HCT116 (cell line): ENCODE data around the gene ARMH1. TPM values are rescaled to one million over a fixed set of nuclear protein-coding genes. Genes with fewer than 3 reads are reported as not detected.

Experiments
- ATAC-seq: fragments of 200-7000 bp; cut with Tn5 transposase; 2 replicates; pipeline ENCODE4 v1.9.1; 2020; ENCODE audit warnings: mild to moderate bottlenecking, moderate library complexity
- BruUV-seq: library from RNA; stranded (reverse); fragments of 400-500 nt; replicated peaks from 2 replicates; lab custom pipeline; 2021; lab: Mats Ljungman, UMichigan
- CTCF ChIA-PET: fragments of 300-600 bp; sonication (Branson Sonifier 250); formaldehyde crosslinking; loops from one replicate; lab custom pipeline; 2021; ENCODE audit warnings: antibody characterized with exemption; lab: Charles Lee
- POLR2A ChIA-PET: fragments of 300-600, 350-600 bp; sonication (Branson Sonifier 250); formaldehyde crosslinking; loops from one replicate; lab custom pipeline; 2021; ENCODE audit warnings: antibody characterized with exemption; lab: Charles Lee
- RAD21 ChIA-PET, 2 experiments: fragments of 300-600 bp; sonication (Branson Sonifier 250); formaldehyde crosslinking; loops; one replicate each; lab custom pipeline; 2023; ENCODE audit warnings: low total read pairs in 2 of 2; ENCODE audit not compliant: uncharacterized antibody in 2 of 2, unreplicated experiment in 2 of 2, low non-redundant PET in 1 of 2; lab: Charles Lee
- DNase-seq: peaks from one replicate; pipeline ENCODE4 v3.0.0-alpha.2; 2010; ENCODE audit warnings: low read depth, low spot score
- H2AFZ ChIP-seq: fragments of 200-600 bp; shearing (Covaris generic), sonication (generic); 2 replicates; pipeline ENCODE4 v1.6.1; 2017; ENCODE audit warnings: low read depth, mixed run types, mixed read lengths, antibody characterized with exemption, low read length; ENCODE audit not compliant: poor library complexity, severe bottlenecking
- H3K27ac ChIP-seq: 2 replicates; pipeline ENCODE4 v1.5.1; 2012; ENCODE audit warnings: low read depth, low read length
- H3K27me3 ChIP-seq: fragments of 200-600 bp; sonication (generic); 2 replicates; pipeline ENCODE4 v1.6.1; 2016; ENCODE audit warnings: mixed run types, low read length, mixed read lengths; ENCODE audit not compliant: insufficient read depth
- H3K36me3 ChIP-seq, 2 experiments: fragments of 200-500 bp in 1 of 2; fragments of 200-600 bp in 1 of 2; sonication (Bioruptor generic) in 1 of 2; sonication (generic) in 1 of 2; 2 replicates each; pipeline versions ENCODE4 v1.5.1 to v1.6.1; 2014 to 2016; ENCODE audit warnings: low read length in 2 of 2, inconsistent platforms in 1 of 2, mixed read lengths in 1 of 2, mixed run types in 1 of 2; ENCODE audit not compliant: insufficient read depth in 2 of 2, control insufficient read depth in 1 of 2
- H3K4me1 ChIP-seq, 2 experiments: fragments of 200-600 bp in 1 of 2; sonication (generic) in 1 of 2; 2 replicates each; pipeline versions ENCODE4 v1.5.1 to v1.6.1; 2012 to 2017; ENCODE audit warnings: low read length in 2 of 2, inconsistent platforms in 1 of 2, mild to moderate bottlenecking in 1 of 2, mixed read lengths in 1 of 2, mixed run types in 1 of 2, moderate library complexity in 1 of 2; ENCODE audit not compliant: insufficient read depth in 2 of 2, control insufficient read depth in 1 of 2
- H3K4me2 ChIP-seq: fragments of 200-600 bp; sonication (generic); 2 replicates; pipeline ENCODE4 v1.6.1; 2017; ENCODE audit warnings: mixed run types, low read length, mixed read lengths
- H3K4me3 ChIP-seq, 2 experiments: fragments of 200-600 bp in 1 of 2; sonication (generic) in 1 of 2; replicated peaks in 1 of 2; 2 replicates each; pipeline ENCODE4 v1.5.1; 2011 to 2016; ENCODE audit warnings: low read length in 2 of 2, control low read depth in 1 of 2, low read depth in 1 of 2, mild to moderate bottlenecking in 1 of 2, mixed read lengths in 1 of 2, mixed run types in 1 of 2
- H3K79me2 ChIP-seq: fragments of 200-600 bp; sonication (generic); 2 replicates; pipeline ENCODE4 v1.6.1; 2017; ENCODE audit warnings: mild to moderate bottlenecking, mixed run types, low read length, moderate library complexity, mixed read lengths; ENCODE audit not compliant: insufficient read depth
- H3K9ac ChIP-seq: fragments of 200-600 bp; sonication (generic); 2 replicates; pipeline ENCODE4 v1.6.1; 2016; ENCODE audit warnings: low read length, mixed read lengths
- H3K9me2 ChIP-seq: fragments of 200-600 bp; sonication (generic), shearing (Covaris generic); 2 replicates; pipeline ENCODE4 v1.6.1; 2017; ENCODE audit warnings: mixed run types, mild to moderate bottlenecking, moderate library complexity; ENCODE audit not compliant: insufficient read depth
- H3K9me3 ChIP-seq, 2 experiments: fragments of 200-500 bp in 1 of 2; fragments of 200-600 bp in 1 of 2; sonication (Bioruptor generic) in 1 of 2; sonication (generic) in 1 of 2; 2 replicates each; pipeline ENCODE4 v1.6.1; 2014 to 2017; ENCODE audit warnings: low read length in 2 of 2, mixed read lengths in 2 of 2, inconsistent platforms in 1 of 2, low read depth in 1 of 2, mild to moderate bottlenecking in 1 of 2, mixed run types in 1 of 2, moderate library complexity in 1 of 2; ENCODE audit not compliant: control insufficient read depth in 1 of 2, insufficient read depth in 1 of 2
- H4K20me1 ChIP-seq: fragments of 200-600 bp; sonication (generic), shearing (Covaris generic); 2 replicates; pipeline ENCODE4 v1.6.1; 2017; ENCODE audit warnings: mixed run types, mild to moderate bottlenecking, moderate library complexity; ENCODE audit not compliant: insufficient read depth
- CEBPB ChIP-seq: IDR thresholded peaks from 2 replicates; pipeline ENCODE4 v1.6.1; 2012; ENCODE audit warnings: low read depth
- ELF1 ChIP-seq: IDR thresholded peaks from 2 replicates; pipeline ENCODE4 v1.6.1; 2012; ENCODE audit warnings: low read depth, borderline replicate concordance
- EZH2 ChIP-seq: fragments of 200-600 bp; sonication (generic); IDR thresholded peaks from 2 replicates; pipeline ENCODE4 v1.6.1; 2017; ENCODE audit warnings: antibody characterized with exemption, mixed run types
- JUND ChIP-seq: IDR thresholded peaks from 2 replicates; pipeline ENCODE4 v1.6.1; 2012
- POLR2A ChIP-seq: IDR thresholded peaks from 2 replicates; pipeline ENCODE4 v1.7.0; 2011; ENCODE audit warnings: borderline replicate concordance; ENCODE audit not compliant: insufficient read depth, insufficient read length; ENCODE audit errors: extremely low read depth
- POLR2AphosphoS5 ChIP-seq: IDR thresholded peaks from 2 replicates; pipeline ENCODE4 v1.6.1; 2011; ENCODE audit warnings: mild to moderate bottlenecking, low read depth, low read length, moderate library complexity
- RAD21 ChIP-seq: IDR thresholded peaks from 2 replicates; pipeline ENCODE4 v1.6.1; 2012; ENCODE audit warnings: low read depth, mild to moderate bottlenecking
- SIN3A ChIP-seq: IDR thresholded peaks from 2 replicates; pipeline ENCODE4 v1.6.1; 2012; ENCODE audit warnings: low read depth
- SP1 ChIP-seq: IDR thresholded peaks from 2 replicates; pipeline ENCODE4 v1.6.1; 2012; ENCODE audit warnings: low read depth
- SRF ChIP-seq: IDR thresholded peaks from 2 replicates; pipeline ENCODE4 v1.6.1; 2012; ENCODE audit warnings: low read depth
- TCF7L2 ChIP-seq: IDR thresholded peaks from 2 replicates; pipeline ENCODE4 v1.7.0; 2011; ENCODE audit warnings: borderline replicate concordance, inconsistent platforms; ENCODE audit not compliant: insufficient read depth, insufficient read length; ENCODE audit errors: extremely low read depth
- ZFX ChIP-seq: fragments of 450-650 bp; IDR thresholded peaks from 2 replicates; pipeline ENCODE4 v1.6.1; 2017
- ZNF274 ChIP-seq: fragments of 200-500 bp; sonication (Bioruptor generic); IDR thresholded peaks from 2 replicates; pipeline ENCODE4 v1.6.1; 2014; ENCODE audit warnings: mild to moderate bottlenecking, low read depth, low read length, inconsistent platforms
- intact Hi-C: fragments of 100-400 bp; cut with micrococcal nuclease; formaldehyde crosslinking; loops from 2 replicates; pipeline ENCODE4 v1.10.0; 2022
- total RNA-seq: library from RNA; stranded (reverse); gene quantifications from one replicate; pipeline ENCODE4 v1.2.1, GENCODE V29; 2021; ENCODE audit not compliant: unreplicated experiment
- TF ChIP-seq, protein P1 (sequence below): IDR thresholded peaks from 2 replicates; pipeline ENCODE4 v1.6.1; 2012; ENCODE audit warnings: low read depth
- TF ChIP-seq, protein P2 (sequence below), 3 experiments: fragments of 200-600 bp in 1 of 3; sonication (generic) in 1 of 3; IDR thresholded peaks in 2 of 3; conservative IDR thresholded peaks in 1 of 3; 2 replicates each; pipeline ENCODE4 v1.5.1; 2012 to 2017; ENCODE audit warnings: low read depth in 2 of 3, low read length in 2 of 3, antibody characterized with exemption in 1 of 3, borderline replicate concordance in 1 of 3, control low read depth in 1 of 3, mild to moderate bottlenecking in 1 of 3, mixed read lengths in 1 of 3, mixed run types in 1 of 3, moderate library complexity in 1 of 3; ENCODE audit not compliant: insufficient read depth in 1 of 3
- TF ChIP-seq, protein P3 (sequence below): IDR thresholded peaks from 2 replicates; pipeline ENCODE4 v1.6.1; 2012
- TF ChIP-seq, protein P4 (sequence below): IDR thresholded peaks from 2 replicates; pipeline ENCODE4 v1.6.1; 2012

ARMH1 gene
- total RNA-seq, 1 experiment from 2014 or later: 3.2 TPM

DNA sequence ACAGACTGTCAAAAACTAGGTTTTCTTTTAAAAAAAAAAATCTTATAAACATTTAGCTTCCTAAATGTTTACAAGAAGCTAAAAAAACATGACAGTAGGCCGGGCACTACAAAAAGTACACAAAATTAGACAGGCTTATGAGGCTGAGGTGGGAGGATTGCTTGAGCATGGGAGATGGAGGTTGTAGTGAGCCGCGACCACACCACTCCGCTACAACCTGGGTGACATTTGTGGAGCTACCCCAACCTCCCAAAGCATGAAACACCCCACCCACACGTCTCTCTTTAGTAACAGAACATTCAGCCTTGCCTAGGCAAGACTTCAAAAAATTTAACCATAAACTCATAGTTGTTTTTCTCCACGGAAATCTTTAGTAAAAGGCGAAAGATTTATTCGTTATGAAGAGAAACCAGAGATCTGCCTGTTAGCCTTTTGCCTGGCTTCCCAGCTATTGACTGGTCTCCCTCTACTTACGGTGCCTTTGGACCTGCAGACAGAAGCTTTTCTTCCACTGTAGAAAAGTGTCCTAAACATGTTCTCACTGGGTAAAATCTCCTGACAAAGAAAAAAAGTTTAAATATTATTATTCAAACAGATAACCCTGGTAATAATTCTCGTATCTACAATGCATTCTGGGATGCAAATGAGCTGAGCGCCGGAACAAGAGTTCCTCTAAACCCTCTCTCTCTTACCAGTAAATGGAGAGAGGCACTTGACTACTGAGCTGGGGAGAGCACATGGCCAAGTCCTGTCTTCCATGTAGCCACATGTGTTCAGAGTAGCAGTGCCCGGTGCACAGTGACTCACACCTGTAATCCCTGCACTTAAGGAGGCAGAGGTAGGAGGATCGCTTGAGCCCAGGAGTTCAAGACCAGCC lies 47.2 kb downstream of the ARMH1 start:
- no peak overlapping the region for H3K4me3 ChIP-seq
- no peaks in the 10 kb centered on the region for H3K36me3 ChIP-seq
- RAD21 ChIA-PET: interaction anchor here (0.5 to 1.0 kb wide), 3 partner anchors 9 to 99 kb away, joined by 3 to 5 read pairs (median 3); partner anchors contain the start of gene RNU5D-1 (in 1 of the 2)
- no peaks in the 10 kb centered on the region for H3K9me3 ChIP-seq
- peak overlapping the region; percentile 74 for H2AFZ ChIP-seq
- POLR2A ChIA-PET: interaction anchor here (0.7 to 3.8 kb wide), 66 partner anchors 9 to 1525 kb away, joined by 3 to 461 read pairs (median 5); partner anchors contain the start of genes AKR1A1, ARMH1, BEST4 and BTBD19
- intact Hi-C loops: no loop called here
- no peaks in the 10 kb centered on the region for H3K79me2 ChIP-seq
- ATAC-seq (peak; percentile 91), DNase-seq (peak; percentile 99)
- H3K4me2 ChIP-seq: peak overlapping the region; percentile 38
- H3K27ac ChIP-seq: peak overlapping the region; percentile 75
- TSS peak; percentile 98 for BruUV-seq
- H3K9ac ChIP-seq: peak overlapping the region; percentile 57
- CTCF ChIA-PET: interaction anchor here (0.6 to 2.3 kb wide), 3 partner anchors 9 to 53 kb away, joined by 3 to 25 read pairs (median 3); partner anchors contain the start of genes RNU5D-1 and RPS8
- no peaks in the 10 kb centered on the region for H3K9me2 ChIP-seq
- peaks cover 10 to 33% of the 10 kb centered on the region in 2 experiments for H3K4me1 ChIP-seq
- H3K27me3 ChIP-seq: no peaks in the 10 kb centered on the region
- no peaks in the 10 kb centered on the region for H4K20me1 ChIP-seq
- TF ChIP-seq CEBPB: peak; percentile 93
- peak; percentile 98 for TF ChIP-seq SP1
- TF ChIP-seq RAD21: no peak
- TF ChIP-seq JUND: peak; percentile 97
- TF ChIP-seq ZNF274: no peak
- no peak for TF ChIP-seq ZFX
- peak; percentile 100 for TF ChIP-seq POLR2A
- TF ChIP-seq ELF1: no peak; the same call in 1 of the 2 replicates
- TF ChIP-seq, protein P1, sequence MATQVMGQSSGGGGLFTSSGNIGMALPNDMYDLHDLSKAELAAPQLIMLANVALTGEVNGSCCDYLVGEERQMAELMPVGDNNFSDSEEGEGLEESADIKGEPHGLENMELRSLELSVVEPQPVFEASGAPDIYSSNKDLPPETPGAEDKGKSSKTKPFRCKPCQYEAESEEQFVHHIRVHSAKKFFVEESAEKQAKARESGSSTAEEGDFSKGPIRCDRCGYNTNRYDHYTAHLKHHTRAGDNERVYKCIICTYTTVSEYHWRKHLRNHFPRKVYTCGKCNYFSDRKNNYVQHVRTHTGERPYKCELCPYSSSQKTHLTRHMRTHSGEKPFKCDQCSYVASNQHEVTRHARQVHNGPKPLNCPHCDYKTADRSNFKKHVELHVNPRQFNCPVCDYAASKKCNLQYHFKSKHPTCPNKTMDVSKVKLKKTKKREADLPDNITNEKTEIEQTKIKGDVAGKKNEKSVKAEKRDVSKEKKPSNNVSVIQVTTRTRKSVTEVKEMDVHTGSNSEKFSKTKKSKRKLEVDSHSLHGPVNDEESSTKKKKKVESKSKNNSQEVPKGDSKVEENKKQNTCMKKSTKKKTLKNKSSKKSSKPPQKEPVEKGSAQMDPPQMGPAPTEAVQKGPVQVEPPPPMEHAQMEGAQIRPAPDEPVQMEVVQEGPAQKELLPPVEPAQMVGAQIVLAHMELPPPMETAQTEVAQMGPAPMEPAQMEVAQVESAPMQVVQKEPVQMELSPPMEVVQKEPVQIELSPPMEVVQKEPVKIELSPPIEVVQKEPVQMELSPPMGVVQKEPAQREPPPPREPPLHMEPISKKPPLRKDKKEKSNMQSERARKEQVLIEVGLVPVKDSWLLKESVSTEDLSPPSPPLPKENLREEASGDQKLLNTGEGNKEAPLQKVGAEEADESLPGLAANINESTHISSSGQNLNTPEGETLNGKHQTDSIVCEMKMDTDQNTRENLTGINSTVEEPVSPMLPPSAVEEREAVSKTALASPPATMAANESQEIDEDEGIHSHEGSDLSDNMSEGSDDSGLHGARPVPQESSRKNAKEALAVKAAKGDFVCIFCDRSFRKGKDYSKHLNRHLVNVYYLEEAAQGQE: no peak
- TF ChIP-seq, protein P2, sequence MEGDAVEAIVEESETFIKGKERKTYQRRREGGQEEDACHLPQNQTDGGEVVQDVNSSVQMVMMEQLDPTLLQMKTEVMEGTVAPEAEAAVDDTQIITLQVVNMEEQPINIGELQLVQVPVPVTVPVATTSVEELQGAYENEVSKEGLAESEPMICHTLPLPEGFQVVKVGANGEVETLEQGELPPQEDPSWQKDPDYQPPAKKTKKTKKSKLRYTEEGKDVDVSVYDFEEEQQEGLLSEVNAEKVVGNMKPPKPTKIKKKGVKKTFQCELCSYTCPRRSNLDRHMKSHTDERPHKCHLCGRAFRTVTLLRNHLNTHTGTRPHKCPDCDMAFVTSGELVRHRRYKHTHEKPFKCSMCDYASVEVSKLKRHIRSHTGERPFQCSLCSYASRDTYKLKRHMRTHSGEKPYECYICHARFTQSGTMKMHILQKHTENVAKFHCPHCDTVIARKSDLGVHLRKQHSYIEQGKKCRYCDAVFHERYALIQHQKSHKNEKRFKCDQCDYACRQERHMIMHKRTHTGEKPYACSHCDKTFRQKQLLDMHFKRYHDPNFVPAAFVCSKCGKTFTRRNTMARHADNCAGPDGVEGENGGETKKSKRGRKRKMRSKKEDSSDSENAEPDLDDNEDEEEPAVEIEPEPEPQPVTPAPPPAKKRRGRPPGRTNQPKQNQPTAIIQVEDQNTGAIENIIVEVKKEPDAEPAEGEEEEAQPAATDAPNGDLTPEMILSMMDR (IDR thresholded peaks at IDR 0.05 in 2 of 3, conservative IDR thresholded peaks at IDR 0.05 in 1 of 3; ENCODE audit: borderline replicate concordance in 1 of 3, insufficient read depth in 1 of 3, low read depth in 2 of 3, low read length in 2 of 3): no peak
- peak; percentile 100 for TF ChIP-seq POLR2AphosphoS5
- peak; percentile 52 for TF ChIP-seq TCF7L2
- TF ChIP-seq EZH2: no peak
- TF ChIP-seq, protein P3, sequence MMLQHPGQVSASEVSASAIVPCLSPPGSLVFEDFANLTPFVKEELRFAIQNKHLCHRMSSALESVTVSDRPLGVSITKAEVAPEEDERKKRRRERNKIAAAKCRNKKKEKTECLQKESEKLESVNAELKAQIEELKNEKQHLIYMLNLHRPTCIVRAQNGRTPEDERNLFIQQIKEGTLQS: no peak; the same call in 1 of the 2 replicates
- TF ChIP-seq, protein P4, sequence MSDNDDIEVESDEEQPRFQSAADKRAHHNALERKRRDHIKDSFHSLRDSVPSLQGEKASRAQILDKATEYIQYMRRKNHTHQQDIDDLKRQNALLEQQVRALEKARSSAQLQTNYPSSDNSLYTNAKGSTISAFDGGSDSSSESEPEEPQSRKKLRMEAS: peak; percentile 84
- TF ChIP-seq SIN3A: peak; percentile 100
- TF ChIP-seq SRF: peak; percentile 90
